K562 (cell line): Measurements from ENCODE around the gene BCO1. TPM values are rescaled to one million over a fixed set of nuclear protein-coding genes. Genes with fewer than 3 reads are reported as not detected.
A peak's percentile ranks its signal among the peaks of the same experiment; 100 is the strongest.

Experiments used
- BRD4 ChIP-seq: fragments of 200-600 bp; sonication (generic); IDR thresholded peaks from 2 replicates; pipeline ENCODE4 v1.6.1; 2017; ENCODE audit warnings: inconsistent platforms
- CEBPB ChIP-seq: fragments of 450-650 bp; IDR thresholded peaks from 2 replicates; pipeline ENCODE4 v1.6.1; 2016; ENCODE audit warnings: missing genetic modification characterization, missing compliant biosample characterization
- DIDO1 ChIP-seq: fragments of 450-650 bp; IDR thresholded peaks from 2 replicates; pipeline ENCODE4 v1.6.1; 2016; ENCODE audit warnings: low read depth, missing biosample characterization, missing genetic modification characterization
- HMGN3 ChIP-seq: IDR thresholded peaks from 2 replicates; pipeline ENCODE4 v1.6.1; 2011; ENCODE audit warnings: borderline replicate concordance, low read depth, mild to moderate bottlenecking, mixed read lengths, low read length; ENCODE audit not compliant: insufficient read length; ENCODE audit errors: extremely low read depth
- HMGXB4 ChIP-seq: sonication (generic); formaldehyde crosslinking; IDR thresholded peaks from 2 replicates; pipeline ENCODE4 v1.8.1; 2023; ENCODE audit warnings: mild to moderate bottlenecking, missing genetic modification reagents
- JUND ChIP-seq, 2 experiments: IDR thresholded peaks; 2 replicates in 1 of 2; 3 replicates in 1 of 2; pipeline ENCODE4 v1.6.1; 2011; ENCODE audit warnings: borderline replicate concordance in 2 of 2, low read depth in 2 of 2, low read length in 2 of 2, improper control_type of control experiment in 1 of 2, missing biosample characterization in 1 of 2, missing genetic modification characterization in 1 of 2, missing genetic modification reagents in 1 of 2
- KDM2B ChIP-seq: fragments of 250-450 bp; sonication (Bioruptor Pico); IDR thresholded peaks from 2 replicates; pipeline ENCODE4 v1.8.0; 2021; ENCODE audit warnings: mild to moderate bottlenecking, moderate library complexity
- RAD21 ChIP-seq, 2 experiments: fragments of 250-450 bp in 1 of 2; fragments of 450-650 bp in 1 of 2; sonication (Bioruptor Pico) in 1 of 2; formaldehyde crosslinking in 1 of 2; IDR thresholded peaks in 1 of 2; conservative IDR thresholded peaks in 1 of 2; 2 replicates each; pipeline versions ENCODE4 v1.4.0 to v1.8.0; 2020 to 2022; ENCODE audit warnings: mild to moderate bottlenecking in 2 of 2, moderate library complexity in 1 of 2
- RB1 ChIP-seq: fragments of 450-650 bp; IDR thresholded peaks from 2 replicates; pipeline ENCODE4 v1.6.1; 2017; ENCODE audit warnings: low read depth, mild to moderate bottlenecking
- RCOR1 ChIP-seq, 2 experiments: IDR thresholded peaks; 2 replicates each; pipeline ENCODE4 v1.6.1; 2012; ENCODE audit warnings: low read depth in 2 of 2, low read length in 2 of 2, borderline replicate concordance in 1 of 2, improper control_type of control experiment in 1 of 2
- REST ChIP-seq, 2 experiments: fragments of 450-650 bp; formaldehyde crosslinking in 1 of 2; IDR thresholded peaks; 2 replicates each; pipeline versions ENCODE4 v1.4.0 to v1.6.1; 2014 to 2020; ENCODE audit warnings: mild to moderate bottlenecking in 2 of 2, borderline replicate concordance in 1 of 2, low read depth in 1 of 2
- SMARCC2 ChIP-seq: fragments of 450-650 bp; IDR thresholded peaks from 2 replicates; pipeline ENCODE4 v1.6.1; 2017; ENCODE audit warnings: antibody characterized with exemption, moderate library complexity, mild to moderate bottlenecking, low read depth
- SNAPC5 ChIP-seq: fragments of 250-450 bp; sonication (Bioruptor Pico); IDR thresholded peaks from 2 replicates; pipeline ENCODE4 v1.8.0; 2021; ENCODE audit warnings: moderate library complexity, mild to moderate bottlenecking, inconsistent platforms
- THAP12 ChIP-seq: fragments of 250-450 bp; sonication (Bioruptor Pico); IDR thresholded peaks from 2 replicates; pipeline ENCODE4 v1.9.0; 2021; ENCODE audit warnings: mild to moderate bottlenecking, inconsistent platforms
- polyA plus RNA-seq, 8 experiments: library from polyadenylated mRNA; depleted of rRNA in 4 of 8; stranded (reverse) in 5 of 8; unstranded in 3 of 8; fragments of >200 nt; fragmentation: Nextera tagmentation in 2 of 8; fragmentation: Illumina TruSeq in 1 of 8; extraction: Ambion mirVana in 2 of 8; extraction: Trizol in 1 of 8; gene quantifications; 2 replicates each; pipeline versions ENCODE4 v1.2.1 to v1.2.3, GENCODE V29; 2011 to 2014; ENCODE audit warnings: inconsistent platforms in 1 of 8, missing spikeins in 1 of 8
- total RNA-seq, 7 experiments: library from RNA; depleted of rRNA in 6 of 7; stranded (reverse); fragments of >200 nt in 6 of 7; fragmentation: Illumina TruSeq in 2 of 7; extraction: Trizol in 2 of 7; gene quantifications; 2 replicates each; pipeline versions ENCODE4 v1.2.1 to v1.2.3, GENCODE V29; 2011 to 2021; ENCODE audit warnings: low replicate concordance in 1 of 7

Gene BCO1
- total and polyA plus RNA-seq, 9 of the 15 experiments (the other 6 are each of a cell fraction or from before 2014, with no cell fraction given) = not detected

- peak; percentile 37 to 68 for TF ChIP-seq RAD21 (CRISPR knock-in tag; conservative IDR thresholded peaks at IDR 0.05 in 1 of 2, IDR thresholded peaks at IDR 0.05 in 1 of 2)
- no peak for TF ChIP-seq BRD4
- TF ChIP-seq KDM2B (CRISPR knock-in tag) = no peak
- TF ChIP-seq RB1 = 0 out of 2 replicates have a peak, but pooled peaks have one; percentile 11
- TF ChIP-seq JUND (IDR thresholded peaks at IDR 0.05; ENCODE audit: borderline replicate concordance, low read depth, low read length) = peak; percentile 19; the same call in 1 of the 2 replicates
- TF ChIP-seq JUND (tag; IDR thresholded peaks at IDR 0.05; ENCODE audit: borderline replicate concordance, low read depth, low read length) = no peak; the same call in 2 of the 3 replicates
- peak in 1 of 2 experiments; percentile 54; a peak in 2 of 4 replicates for TF ChIP-seq RCOR1 (IDR thresholded peaks at IDR 0.05; ENCODE audit: borderline replicate concordance in 1 of 2, low read depth in 2 of 2, low read length in 2 of 2)
- no peak for TF ChIP-seq DIDO1 (tag)
- TF ChIP-seq SMARCC2 = no peak
- no peak for TF ChIP-seq SNAPC5 (CRISPR knock-in tag)
- TF ChIP-seq HMGN3 = no peak
- no peak for TF ChIP-seq THAP12
- TF ChIP-seq HMGXB4 (CRISPR knock-in tag) = no peak
- TF ChIP-seq REST (IDR thresholded peaks at IDR 0.05; ENCODE audit: borderline replicate concordance) = peak; percentile 31; the same call in 1 of the 2 replicates
- TF ChIP-seq REST (CRISPR knock-in tag; IDR thresholded peaks at IDR 0.05; ENCODE audit: low read depth) = no peak
- TF ChIP-seq CEBPB (tag) = no peak
Measured at GRCh38 chr16:81214745-81215166, 23.7 kb upstream of the BCO1 start (continued).
